ENCODE results near the gene ERP44. TPM values are rescaled to one million over a fixed set of nuclear protein-coding genes. Genes with fewer than 3 reads are reported as not detected.

ERP44 gene
- total and polyA plus RNA-seq, 5 experiments from 2014 or later: 14.7 to 35.0 (median 28.0) TPM

DNA sequence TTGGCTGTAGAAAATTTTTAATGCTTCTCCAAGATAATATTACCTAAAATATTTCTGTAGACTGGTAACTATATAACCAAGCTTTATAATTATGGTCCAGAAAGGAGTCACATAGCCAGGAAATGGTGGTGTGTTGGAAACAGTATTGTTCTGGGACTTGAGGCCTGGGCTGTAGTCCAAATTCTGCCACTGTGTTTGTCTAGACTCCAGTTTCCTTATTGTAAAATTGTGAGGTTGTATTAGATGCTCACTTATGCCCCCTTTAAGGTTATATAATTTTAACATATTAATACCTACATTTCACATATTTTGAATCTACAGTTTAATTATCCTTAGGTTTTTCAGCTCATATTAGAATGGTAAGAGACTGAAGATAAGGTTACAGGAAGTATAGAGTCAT, 149.9 kb downstream of the ERP44 start:
- DNase-seq: no peak
- Mint-ChIP-seq H3K4me3 (no peak overlapping the region), H3K27ac (peak overlapping the region in 1 of 10 donors; percentile 30), H3K4me1 (peaks cover 5 to 29% (median 14%) of the 10 kb centered on the region in 4 donors), H3K36me3 (peaks cover 0 to 40% (median 21%) of the 10 kb centered on the region in 3 donors), H3K27me3 (no peaks in the 10 kb centered on the region), H3K9me3 (no peaks in the 10 kb centered on the region)
- POLR2A ChIA-PET: no interaction called here
- ATAC-seq: no peak

DNA sequence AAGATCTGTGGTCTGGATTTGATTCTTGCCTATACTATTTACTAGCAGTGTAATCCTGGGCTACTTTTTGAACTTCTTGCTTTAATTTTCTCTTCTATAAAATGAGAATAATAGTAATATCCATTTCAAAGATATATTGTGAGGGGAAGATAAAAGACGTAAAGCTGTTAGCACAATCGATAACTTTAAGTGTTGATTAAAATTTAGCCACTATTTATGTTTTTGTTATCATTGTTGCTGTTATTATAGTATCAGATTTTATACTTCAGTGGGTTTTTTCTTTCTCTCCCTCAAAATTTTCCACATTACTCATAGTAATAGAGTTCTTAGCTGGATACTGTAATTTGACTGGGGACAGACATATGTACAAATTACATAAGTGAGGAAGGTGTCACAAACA, 150.3 kb downstream of the ERP44 start:
- no peak for DNase-seq

DNA sequence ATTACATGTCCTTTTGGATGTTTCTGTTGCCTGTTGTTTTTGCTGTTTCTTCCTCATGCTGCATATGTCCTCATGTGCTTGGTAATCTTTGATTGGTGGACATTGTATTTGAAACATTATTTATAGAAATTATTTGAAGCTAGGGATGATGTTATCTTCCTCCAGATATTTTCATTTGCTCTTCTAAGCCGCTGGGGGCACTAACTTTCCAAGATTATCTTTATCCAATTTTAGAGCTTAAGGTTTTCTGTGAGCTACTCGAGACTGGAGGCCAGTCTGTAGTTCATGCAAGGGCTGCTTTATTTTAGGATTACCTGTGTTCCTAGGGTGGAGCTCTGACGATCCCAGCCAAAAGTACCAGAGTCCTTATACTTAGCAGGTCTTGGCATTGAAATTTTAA, 151.4 kb downstream of the ERP44 start:
- H3K9me3 Mint-ChIP-seq: no peaks in the 10 kb centered on the region
- DNase-seq (no peak), ATAC-seq (no peak)
- H3K27me3 Mint-ChIP-seq: no peaks in the 10 kb centered on the region
- H3K4me1 Mint-ChIP-seq: peaks cover 6 to 27% (median 14%) of the 10 kb centered on the region in 4 donors
- POLR2A ChIA-PET: no interaction called here
- H3K36me3 Mint-ChIP-seq: peaks cover 0 to 44% (median 31%) of the 10 kb centered on the region in 3 donors
- H3K4me3 Mint-ChIP-seq: no peak overlapping the region
- no peak overlapping the region for H3K27ac Mint-ChIP-seq

More for the DNA sequence above, 150.3 kb downstream of the ERP44 start:
- H3K4me3 Mint-ChIP-seq: no peak overlapping the region
- no peaks in the 10 kb centered on the region for H3K27me3 Mint-ChIP-seq
- H3K27ac Mint-ChIP-seq: peak overlapping the region in 1 of 10 donors; percentile 30
- H3K9me3 Mint-ChIP-seq: no peaks in the 10 kb centered on the region
- peaks cover 6 to 29% (median 15%) of the 10 kb centered on the region in 4 donors for H3K4me1 Mint-ChIP-seq
- POLR2A ChIA-PET: no interaction called here
- no peak for ATAC-seq
- H3K36me3 Mint-ChIP-seq: peaks cover 0 to 39% (median 24%) of the 10 kb centered on the region in 3 donors

DNA sequence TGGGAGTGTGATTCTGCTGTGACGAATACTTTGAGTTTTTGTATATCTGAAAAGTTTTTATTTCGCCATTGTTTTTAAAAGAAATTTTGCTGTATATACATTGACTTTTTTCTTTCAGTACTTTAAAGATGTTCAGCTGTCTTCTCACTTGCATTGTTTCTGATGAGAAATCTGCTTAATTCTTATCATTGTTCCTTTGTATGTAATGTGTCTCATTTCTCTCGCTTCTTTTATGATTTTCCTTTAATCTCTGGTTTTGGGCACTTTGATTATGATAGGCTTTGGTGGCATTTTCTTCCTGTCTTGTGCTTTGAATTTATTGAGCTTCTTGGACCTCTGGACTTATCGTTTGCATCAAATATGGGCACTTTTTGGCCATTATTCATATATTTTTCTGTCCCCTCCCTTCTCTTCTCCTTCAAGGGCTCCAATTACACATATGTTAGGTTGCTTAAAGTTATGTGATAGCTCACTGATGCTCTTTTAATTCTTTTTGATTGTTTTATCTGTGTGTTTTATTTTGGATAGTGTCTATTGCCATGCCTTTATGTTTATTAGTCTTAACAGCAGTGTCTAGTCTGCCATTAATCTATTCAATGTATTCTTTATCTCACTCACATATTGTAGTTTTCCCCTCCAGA, 161.7 kb downstream of the ERP44 start:
- Mint-ChIP-seq H3K36me3 (peaks cover 25 to 56% (median 35%) of the 10 kb centered on the region in 3 donors), H3K4me1 (peaks cover 20 to 46% (median 26%) of the 10 kb centered on the region in 4 donors), H3K27ac (no peak overlapping the region), H3K9me3 (peaks cover 8 to 23% (median 13%) of the 10 kb centered on the region in 9 donors), H3K27me3 (no peaks in the 10 kb centered on the region), H3K4me3 (no peak overlapping the region)
- POLR2A ChIA-PET: no interaction called here
- DNase-seq (no peak), ATAC-seq (no peak)

DNA sequence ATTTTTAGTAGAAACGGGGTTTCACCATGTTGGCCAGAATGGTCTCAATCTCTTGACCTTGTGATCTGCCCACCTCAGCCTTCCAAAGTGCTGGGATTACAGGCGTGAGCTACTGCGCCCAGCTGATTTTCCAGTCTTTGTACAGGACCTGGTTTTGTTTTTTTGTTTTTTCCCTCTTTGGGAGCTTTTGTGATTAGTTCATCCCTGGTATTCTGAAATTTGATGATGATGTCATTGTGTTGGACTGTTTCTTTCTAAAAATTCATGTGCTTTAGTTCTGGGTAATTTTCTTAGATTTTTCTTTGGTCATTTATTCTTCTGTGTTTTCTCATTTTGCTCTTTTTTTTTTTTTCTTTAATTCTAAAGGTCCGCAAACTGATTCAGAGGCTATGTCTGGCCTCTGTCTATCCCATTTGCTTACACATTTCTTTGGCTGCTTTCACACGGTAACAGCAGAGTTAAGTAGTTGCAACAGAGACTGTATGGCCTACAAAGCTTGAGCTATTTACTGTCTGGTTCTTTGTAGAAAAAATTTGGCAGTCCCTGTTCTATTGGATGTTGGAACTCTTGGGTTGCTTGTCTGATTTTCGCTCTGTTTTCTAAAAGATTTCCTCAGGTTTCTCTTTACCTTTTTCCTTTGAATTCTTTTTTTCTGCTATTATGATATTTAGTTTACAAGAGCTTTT, 167.5 kb downstream of the ERP44 start:
- POLR2A ChIA-PET: no interaction called here
- ATAC-seq (no peak), DNase-seq (no peak)
- Mint-ChIP-seq H3K4me3 (no peak overlapping the region), H3K27me3 (no peaks in the 10 kb centered on the region), H3K36me3 (peaks cover 16 to 67% (median 43%) of the 10 kb centered on the region in 3 donors), H3K4me1 (peaks cover 19 to 38% (median 23%) of the 10 kb centered on the region in 4 donors), H3K9me3 (peaks cover 0 to 14% (median 5%) of the 10 kb centered on the region in 9 donors), H3K27ac (peak overlapping the region in 1 of 10 donors; percentile 29)

DNA sequence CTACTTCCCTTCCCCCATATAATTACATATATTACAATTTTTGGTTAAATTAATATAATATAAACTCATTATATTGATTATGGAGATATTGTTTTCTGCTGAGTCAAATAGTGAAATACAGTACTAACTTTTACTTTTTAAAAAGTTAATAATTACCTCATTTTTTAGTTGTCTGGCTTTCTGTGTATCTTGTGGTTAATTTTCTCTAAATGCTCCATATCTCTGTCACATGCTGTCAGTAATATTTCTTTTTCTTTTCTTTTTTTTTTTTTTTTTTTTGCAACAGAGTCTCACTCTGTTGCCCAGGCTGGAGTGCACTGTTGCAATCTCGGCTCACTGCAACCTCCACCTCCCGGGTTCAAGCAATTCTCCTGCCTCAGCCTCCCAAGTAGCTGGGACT, 169.1 kb downstream of the ERP44 start:
- DNase-seq (no peak), ATAC-seq (no peak)
- POLR2A ChIA-PET: no interaction called here
- peaks cover 14 to 74% (median 49%) of the 10 kb centered on the region in 3 donors for H3K36me3 Mint-ChIP-seq
- H3K9me3 Mint-ChIP-seq: peaks cover 0 to 20% (median 8%) of the 10 kb centered on the region in 9 donors
- H3K4me1 Mint-ChIP-seq: peaks cover 14 to 31% (median 17%) of the 10 kb centered on the region in 4 donors
- H3K4me3 Mint-ChIP-seq: no peak overlapping the region
- no peak overlapping the region for H3K27ac Mint-ChIP-seq
- H3K27me3 Mint-ChIP-seq: no peaks in the 10 kb centered on the region

Other genes starting within 250 kb of the ERP44 start
- gene STX17, start 192.3 kb downstream of the ERP44 start, total RNA-seq: 10 to 100 TPM; 49.8 to 50.3 TPM
- 10 to 100 TPM; 28.4 to 33.9 (median 33.2) TPM for gene STX17, start 192.3 kb downstream of the ERP44 start, polyA plus RNA-seq
- gene INVS, start 243 bp upstream of the ERP44 start, total RNA-seq: 10 to 100 TPM; 20.1 to 22.1 TPM
- 10 to 100 TPM in 1 of 3 donors, 1 to 10 TPM in 2; 5.5 to 10.5 (median 8.9) TPM for gene INVS, start 243 bp upstream of the ERP44 start, polyA plus RNA-seq

Measured in naive thymus-derived CD8-positive, alpha-beta T cell (primary cell).